Adrenal gland (tissue), 5 donors: ENCODE data around the gene UGT1A6.

Source experiments
- CTCF ChIP-seq, 6 experiments: fragments of 450-650 bp in 4 of 6; fragments of 200-600 bp in 2 of 6; sonication (generic) in 1 of 6; IDR thresholded peaks; 1 replicate in 5 of 6; 2 replicates in 1 of 6; pipeline versions ENCODE4 v1.5.1 to v1.8.0; 2016 to 2021; ENCODE audit warnings: antibody characterized with exemption in 6 of 6, mild to moderate bottlenecking in 2 of 6, moderate library complexity in 1 of 6
- POLR2A ChIP-seq, 2 donors: fragments of 450-650 bp; IDR thresholded peaks; one replicate each; pipeline ENCODE4 v1.6.1; 2017; ENCODE audit warnings: antibody characterized with exemption in 2 of 2, mild to moderate bottlenecking in 2 of 2, moderate library complexity in 1 of 2
- donor health status: DM: no; HTN: no; CAD: no.

GRCh38 chr2:233810385-233810784 is 117.7 kb downstream of the UGT1A6 start:
- no peak for TF ChIP-seq CTCF (IDR thresholded peaks at IDR 0.05)
- no peak for TF ChIP-seq POLR2A (IDR thresholded peaks at IDR 0.05)
